HepG2 (cell line): ENCODE data around the gene ZXDC.

ENCODE experiments used
- CTCF ChIP-seq: sonication (generic); formaldehyde crosslinking; IDR thresholded peaks from 2 replicates; pipeline ENCODE4 v1.5.0; 2020; ENCODE audit warnings: mild to moderate bottlenecking, missing genetic modification reagents, moderate library complexity
- FOXJ3 ChIP-seq: sonication (generic); formaldehyde crosslinking; IDR thresholded peaks from 2 replicates; pipeline ENCODE4 v1.4.0; 2020; ENCODE audit warnings: missing genetic modification reagents, mild to moderate bottlenecking, borderline replicate concordance
- NR1H2 ChIP-seq: sonication (generic); formaldehyde crosslinking; IDR thresholded peaks from 2 replicates; pipeline ENCODE4 v1.8.1; 2022; ENCODE audit warnings: low read depth, missing genetic modification reagents, borderline replicate concordance
- PITX1 ChIP-seq: sonication (generic); formaldehyde crosslinking; IDR thresholded peaks from 2 replicates; pipeline ENCODE4 v1.5.1; 2020; ENCODE audit warnings: mild to moderate bottlenecking, missing genetic modification reagents
- ZNF263 ChIP-seq: sonication (generic); formaldehyde crosslinking; IDR thresholded peaks from 2 replicates; pipeline ENCODE4 v1.4.0; 2020; ENCODE audit warnings: missing genetic modification reagents
- ZNF577 ChIP-seq: sonication (generic); formaldehyde crosslinking; IDR thresholded peaks from 2 replicates; pipeline ENCODE4 v1.4.0; 2020; ENCODE audit warnings: mild to moderate bottlenecking, low read depth, missing genetic modification reagents, borderline replicate concordance

- TF ChIP-seq FOXJ3 (CRISPR knock-in tag) (no peak), ZNF577 (CRISPR knock-in tag) (no peak), PITX1 (no peak), CTCF (CRISPR knock-in tag) (peak; percentile 61), NR1H2 (CRISPR knock-in tag) (no peak), ZNF263 (no peak)
These were observed at the start of gene ZXDC for GRCh38 chr3:126475413-126476114.
